Retinal pigment epithelial cell (primary cell): ENCODE measurements around the gene PPFIBP1.
A peak's percentile ranks its signal among the peaks of the same experiment; 100 is the strongest.

ENCODE experiments used
- DNase-seq: peaks from one replicate; pipeline ENCODE4 v3.0.0-alpha.2; 2010; ENCODE audit warnings: low read depth
- H3K4me3 ChIP-seq: 2 replicates; pipeline ENCODE4 v1.5.1; 2011; ENCODE audit warnings: mild to moderate bottlenecking, low read length, control low read depth, moderate library complexity
- CTCF ChIP-seq: conservative IDR thresholded peaks from 2 replicates; pipeline ENCODE4 v1.5.1; 2011; ENCODE audit warnings: low read depth, low read length, control low read depth, inconsistent platforms

Gene PPFIBP1

GRCh38 chr12:27523642-27524493 lies at the start of gene PPFIBP1:
TSS of gene PPFIBP1 (plus strand) at chr12:27524206. CDS start at chr12:27633397, 109,191 bp downstream.
- peak; percentile 36 for TF ChIP-seq CTCF
- peak within 1 kb of the TSS; percentile 88 for H3K4me3 ChIP-seq
- peak; percentile 94 for DNase-seq

- DNase-seq: no peak
- no peak overlapping the region for H3K4me3 ChIP-seq
- TF ChIP-seq CTCF: no peak
These were observed 49.7 kb upstream of the PPFIBP1 start for GRCh38 chr12:27474344-27474743.

DNA sequence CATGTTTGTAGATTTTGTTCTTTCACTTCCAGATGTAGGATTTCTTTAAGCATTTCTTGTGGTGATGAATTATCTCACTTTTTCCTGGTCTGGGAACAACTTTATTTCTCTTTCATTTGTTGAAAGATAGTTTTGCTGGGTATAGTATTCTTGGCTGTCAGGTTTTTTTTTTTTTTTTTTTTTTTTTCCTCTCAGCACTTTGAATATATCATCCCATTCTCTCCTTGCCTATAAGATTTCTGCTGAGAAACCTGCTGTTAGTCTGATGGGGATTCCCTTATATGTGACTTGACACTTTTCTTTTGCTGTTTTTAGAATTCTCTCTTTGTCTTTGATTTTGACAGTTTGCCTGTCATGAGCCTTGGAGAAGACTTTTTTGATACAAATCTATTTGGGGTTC lies 47.0 kb upstream of the PPFIBP1 start:
- no peak for DNase-seq
- no peak for TF ChIP-seq CTCF
- H3K4me3 ChIP-seq: no peak overlapping the region

DNA sequence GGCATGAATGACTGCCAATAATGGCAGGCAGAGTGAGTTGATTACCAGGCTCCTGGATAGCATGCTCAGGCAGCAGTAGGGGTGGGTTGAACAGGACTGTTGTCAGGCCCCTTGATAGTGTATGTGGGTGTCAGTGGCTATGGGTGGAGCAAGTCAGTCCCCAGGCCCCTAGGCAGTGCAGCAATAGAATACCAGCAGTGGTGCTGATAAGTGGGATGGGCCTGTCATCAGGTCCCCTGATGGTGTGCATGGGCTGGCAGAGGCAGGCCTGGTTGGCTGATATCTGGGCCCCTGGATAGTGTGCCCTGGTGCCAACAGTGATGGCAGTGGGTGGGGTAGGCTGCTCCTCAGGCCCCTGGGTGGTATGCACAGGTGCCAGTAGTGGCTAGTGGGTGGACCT lies 45.1 kb upstream of the PPFIBP1 start:
- no peak overlapping the region for H3K4me3 ChIP-seq
- no peak for DNase-seq
- no peak for TF ChIP-seq CTCF

DNA sequence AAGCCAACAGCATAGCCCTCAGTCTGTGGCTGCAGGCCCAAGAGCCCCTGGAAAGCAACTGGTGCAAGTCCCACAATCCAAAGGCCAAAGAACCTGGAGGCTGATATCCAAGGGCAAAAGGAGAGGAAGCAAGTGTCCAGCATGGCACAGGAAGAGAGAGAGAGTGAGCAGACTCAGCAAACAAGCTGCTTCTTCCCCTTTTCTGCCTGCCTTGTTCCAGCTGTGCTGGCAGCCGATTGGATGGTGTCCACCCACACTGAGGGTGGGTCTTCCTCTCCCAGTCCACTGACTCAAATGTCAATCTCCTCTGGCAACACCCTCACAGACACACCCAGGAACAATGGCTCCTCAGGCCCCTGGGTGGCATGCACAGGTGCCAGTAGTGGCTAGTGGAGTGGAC lies 44.0 kb upstream of the PPFIBP1 start:
- H3K4me3 ChIP-seq: no peak overlapping the region
- TF ChIP-seq CTCF: no peak
- no peak for DNase-seq

DNA sequence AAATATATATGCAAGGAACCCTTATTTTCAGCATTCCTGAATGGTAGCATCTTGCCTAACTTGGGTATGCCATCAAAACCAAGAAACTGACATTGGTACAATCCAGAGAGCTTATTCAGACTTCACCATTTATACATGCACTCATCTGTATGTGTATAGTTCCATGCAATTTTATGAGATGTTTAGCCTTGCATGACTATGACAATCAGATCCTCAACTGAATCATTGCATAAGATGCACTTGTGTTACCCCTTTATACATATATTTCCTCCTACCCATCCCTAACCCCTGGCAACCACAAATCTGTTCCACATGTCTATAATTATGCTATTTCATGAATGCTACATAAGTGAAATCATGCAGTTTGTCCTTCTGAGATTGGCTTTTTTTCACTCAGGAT lies 37.0 kb upstream of the PPFIBP1 start:
- no peak overlapping the region for H3K4me3 ChIP-seq
- no peak for DNase-seq
- no peak for TF ChIP-seq CTCF

GRCh38 chr12:27488479-27488878 lies 35.5 kb upstream of the PPFIBP1 start:
- no peak for DNase-seq
- no peak for TF ChIP-seq CTCF
- H3K4me3 ChIP-seq: no peak overlapping the region
